HepG2 (cell line): ENCODE results near the gene EHD4. TPM values are rescaled to one million over a fixed set of nuclear protein-coding genes. Genes with fewer than 3 reads are reported as not detected.

Experiments
- ATAC-seq: fragments of 200-7000 bp; cut with Tn5 transposase; 3 replicates; pipeline ENCODE4 v1.9.1; 2020; ENCODE audit warnings: mild to moderate bottlenecking, moderate library complexity
- BruUV-seq: library from RNA; stranded (reverse); fragments of 400-500 nt; replicated peaks from 2 replicates; lab custom pipeline; 2021; lab: Mats Ljungman, UMichigan
- CTCF ChIA-PET: fragments of 300-600 bp; formaldehyde crosslinking; extraction: SDS; loops from one replicate; lab custom pipeline; 2021; ENCODE audit warnings: low total read pairs, inconsistent platforms, low intra/inter-chr PET ratio; lab: Yijun Ruan, JAX
- POLR2A ChIA-PET: fragments of 350-600 bp; sonication (Branson Sonifier 250); formaldehyde crosslinking; loops from one replicate; lab custom pipeline; 2020; ENCODE audit warnings: antibody characterized with exemption, inconsistent platforms; lab: Yijun Ruan, JAX
- DNase-seq: peaks from one replicate; pipeline ENCODE4 v3.0.0-alpha.2; 2015; ENCODE audit warnings: low spot score
- FAIRE-seq: peaks from 3 replicates; lab custom pipeline; 2011; peaks lifted over from hg19 to GRCh38; lab: Jason Lieb, UNC
- H2AFZ ChIP-seq: one replicate; pipeline ENCODE4 v1.6.1; 2011; ENCODE audit warnings: low read length, inconsistent platforms
- H3K27ac ChIP-seq: fragments of 300-600 bp; 3 replicates; pipeline ENCODE4 v1.8.0; 2011; ENCODE audit warnings: mixed run types, mild to moderate bottlenecking, mixed read lengths, low read length, inconsistent platforms; ENCODE audit not compliant: insufficient read depth; ENCODE audit errors: extremely low read length
- H3K27me3 ChIP-seq, 2 experiments: fragments of 200-600 bp in 1 of 2; 2 replicates in 1 of 2; 3 replicates in 1 of 2; pipeline versions ENCODE4 v1.6.0 to v1.8.0; 2011; ENCODE audit warnings: low read length in 2 of 2, mild to moderate bottlenecking in 2 of 2, moderate library complexity in 2 of 2, inconsistent platforms in 1 of 2; ENCODE audit not compliant: insufficient read depth in 2 of 2, control insufficient read depth in 1 of 2
- H3K36me3 ChIP-seq, 2 experiments: fragments of 200-600 bp in 1 of 2; replicated peaks in 1 of 2; 2 replicates in 1 of 2; 3 replicates in 1 of 2; pipeline versions ENCODE4 v1.5.1 to v1.8.0; 2011; ENCODE audit warnings: low read length in 2 of 2, inconsistent platforms in 1 of 2; ENCODE audit not compliant: insufficient read depth in 2 of 2, control insufficient read depth in 1 of 2
- H3K4me1 ChIP-seq: 2 replicates; pipeline ENCODE4 v1.5.1; 2012; ENCODE audit warnings: low read length, inconsistent platforms; ENCODE audit not compliant: insufficient read depth
- H3K4me2 ChIP-seq: 2 replicates; pipeline ENCODE4 v1.6.0; 2011; ENCODE audit warnings: low read depth, low read length, inconsistent platforms
- H3K4me3 ChIP-seq, 3 experiments: fragments of 200-600 bp in 1 of 3; sonication (generic), shearing (Covaris generic) in 1 of 3; replicated peaks in 1 of 3; 2 replicates each; pipeline ENCODE4 v1.5.1; 2011 to 2016; ENCODE audit warnings: low read length in 3 of 3, inconsistent platforms in 2 of 3, low read depth in 2 of 3, mild to moderate bottlenecking in 2 of 3, control low read depth in 1 of 3, mixed read lengths in 1 of 3; ENCODE audit not compliant: insufficient read depth in 1 of 3
- H3K79me2 ChIP-seq: one replicate; pipeline ENCODE4 v1.6.1; 2011; ENCODE audit warnings: low read length, inconsistent platforms; ENCODE audit not compliant: insufficient read depth
- H3K9ac ChIP-seq: 2 replicates; pipeline ENCODE4 v1.6.0; 2011; ENCODE audit warnings: mild to moderate bottlenecking, low read depth, low read length, inconsistent platforms; ENCODE audit not compliant: insufficient read depth
- H3K9me3 ChIP-seq: 2 replicates; pipeline ENCODE4 v1.5.1; 2012; ENCODE audit warnings: mild to moderate bottlenecking, low read length
- H4K20me1 ChIP-seq: 2 replicates; pipeline ENCODE4 v1.6.0; 2011; ENCODE audit warnings: inconsistent platforms, mild to moderate bottlenecking, low read length, moderate library complexity; ENCODE audit not compliant: insufficient read depth
- AGO2 ChIP-seq: fragments of 200-400 bp; formaldehyde crosslinking; optimal IDR thresholded peaks from 2 replicates; pipeline ENCODE3; 2017; ENCODE audit warnings: mild to moderate bottlenecking, low read depth, low read length, moderate library complexity
- KDM5A ChIP-seq: fragments of 200-600 bp; sonication (generic); IDR thresholded peaks from 2 replicates; pipeline ENCODE4 v1.7.0; 2018; ENCODE audit warnings: antibody characterized with exemption, mild to moderate bottlenecking, low read length, borderline replicate concordance
- MIER3 ChIP-seq: IDR thresholded peaks from 2 replicates; pipeline ENCODE4 v1.6.1; 2016; ENCODE audit warnings: missing compliant biosample characterization, borderline replicate concordance
- RXRB ChIP-seq: IDR thresholded peaks from 2 replicates; pipeline ENCODE4 v1.6.1; 2016; ENCODE audit warnings: borderline replicate concordance, missing genetic modification reagents, missing compliant biosample characterization
- SOX5 ChIP-seq: IDR thresholded peaks from 2 replicates; pipeline ENCODE4 v1.6.1; 2016; ENCODE audit warnings: borderline replicate concordance
- TOPORS ChIP-seq: sonication (generic); formaldehyde crosslinking; IDR thresholded peaks from 2 replicates; pipeline ENCODE4 v1.8.0; 2023; ENCODE audit warnings: mild to moderate bottlenecking, missing genetic modification reagents
- XBP1 ChIP-seq: sonication (generic); formaldehyde crosslinking; IDR thresholded peaks from 2 replicates; pipeline ENCODE4 v1.5.0; 2020; ENCODE audit warnings: missing genetic modification reagents
- YEATS4 ChIP-seq: sonication (generic); formaldehyde crosslinking; IDR thresholded peaks from 2 replicates; pipeline ENCODE4 v1.4.0; 2020; ENCODE audit warnings: missing genetic modification reagents, borderline replicate concordance
- ZEB1 ChIP-seq: IDR thresholded peaks from 2 replicates; pipeline ENCODE4 v1.6.1; 2012; ENCODE audit warnings: mild to moderate bottlenecking, low read depth, inconsistent platforms; ENCODE audit not compliant: insufficient replicate concordance
- ZNF354B ChIP-seq: sonication (generic); formaldehyde crosslinking; IDR thresholded peaks from 2 replicates; pipeline ENCODE4 v1.8.0; 2022; ENCODE audit warnings: mild to moderate bottlenecking, missing genetic modification reagents
- ZNF629 ChIP-seq: sonication (generic); formaldehyde crosslinking; conservative IDR thresholded peaks from 2 replicates; pipeline ENCODE4 v1.5.0; 2020; ENCODE audit warnings: missing genetic modification reagents
- WGBS: methylation state at CpG from one replicate; pipeline ENCODE4 v1.1.6; 2017; ENCODE audit warnings: low lambda C conversion rate; 5-methylcytosine and 5-hydroxymethylcytosine counted together
- in situ Hi-C: cut with HindIII; loops from 2 replicates; pipeline ENCODE4 v1.10.0; 2017; ENCODE audit warnings: low pct_unique_long_range_greater_than_20kb; ENCODE audit not compliant: extremely low pct_ligation_motif_present
- intact Hi-C: fragments of 100-400 bp; cut with micrococcal nuclease; formaldehyde crosslinking; loops from one replicate; pipeline ENCODE4 v1.10.0; 2022; ENCODE audit not compliant: unreplicated experiment
- polyA plus RNA-seq, 8 experiments: library from polyadenylated mRNA; depleted of rRNA in 3 of 8; stranded (reverse) in 7 of 8; unstranded in 1 of 8; fragments of >200 nt; fragmentation: Illumina TruSeq in 4 of 8; extraction: Trizol in 4 of 8; gene quantifications; 2 replicates each; pipeline versions ENCODE4 v1.2.1 to v1.2.3, GENCODE V29; 2011 to 2016; ENCODE audit warnings: low read depth in 4 of 8, missing spikeins in 1 of 8, mixed read lengths in 1 of 8; ENCODE audit not compliant: insufficient read depth in 1 of 8
- total RNA-seq, 5 experiments: library from RNA; depleted of rRNA; stranded (reverse); fragments of >200 nt; fragmentation: Illumina TruSeq; extraction: Trizol; gene quantifications; 2 replicates each; pipeline ENCODE4 v1.2.3, GENCODE V29; 2016; ENCODE audit warnings: low read depth in 1 of 5
- TF ChIP-seq, protein P1 (sequence below): sonication (generic); formaldehyde crosslinking; IDR thresholded peaks from 2 replicates; pipeline ENCODE4 v1.4.0; 2020; ENCODE audit warnings: low read depth, mild to moderate bottlenecking, missing genetic modification reagents

EHD4 gene
- total and polyA plus RNA-seq, 2 of the 13 experiments (the other 11 are each of a cell fraction or from before 2014, with no cell fraction given) = 3.1 to 4.8 TPM

DNA sequence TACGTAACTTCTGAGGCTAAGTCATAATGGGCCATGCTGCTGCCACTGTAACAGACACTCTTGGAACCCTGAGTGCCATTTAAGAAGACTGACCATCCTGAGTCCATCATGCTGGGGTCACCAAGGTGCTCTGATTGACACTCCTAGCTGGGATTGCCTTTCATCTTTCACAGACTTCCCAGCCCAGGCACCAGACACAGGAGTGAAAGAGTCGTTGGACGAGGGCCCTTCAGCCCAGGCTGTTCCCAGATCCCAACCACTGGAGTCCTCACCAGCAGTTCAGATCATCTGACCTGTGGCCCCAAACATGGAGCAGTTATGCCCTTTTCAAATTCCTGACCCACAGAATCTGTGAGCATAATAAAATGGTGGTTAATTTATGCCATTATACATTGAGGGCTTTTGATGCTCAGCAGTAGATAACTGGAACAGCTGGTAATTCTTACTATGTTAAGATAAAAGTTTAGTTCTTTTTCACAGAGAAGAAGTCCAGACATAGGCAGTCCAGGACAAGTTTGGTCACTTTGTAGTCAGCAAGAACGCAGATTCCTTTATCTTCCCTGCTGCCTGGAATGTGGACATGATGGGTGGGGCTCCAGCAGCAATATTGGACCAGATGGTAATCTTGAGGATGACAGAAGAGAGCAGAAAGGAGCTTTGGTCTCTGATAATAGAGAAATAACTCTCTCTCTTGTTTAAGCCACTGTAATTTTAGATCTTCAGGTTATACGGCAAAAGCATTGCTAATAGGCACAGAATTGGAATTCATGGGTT is 7.3 kb upstream of the EHD4 start:
- ATAC-seq = no peak
- intact Hi-C loops = no loop called here

DNA sequence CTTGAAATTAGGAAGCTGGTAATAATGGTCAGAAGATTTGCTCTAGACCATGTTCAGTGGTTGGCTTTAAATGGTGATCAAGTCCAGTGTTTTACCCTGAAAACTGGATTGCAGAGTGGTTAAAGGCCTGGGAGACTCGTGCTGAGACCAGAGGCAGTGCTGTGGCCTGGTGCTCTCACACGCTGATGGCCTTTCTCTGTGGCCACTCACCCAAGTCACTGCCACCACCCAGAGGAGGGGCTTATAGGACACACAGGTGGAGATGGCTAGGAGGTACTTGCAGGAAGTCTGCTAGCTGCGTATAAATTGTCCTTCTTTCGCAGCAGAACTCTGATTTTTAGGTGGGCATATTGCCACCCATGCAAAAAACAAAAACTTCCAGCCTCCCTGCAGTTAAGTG is 6.2 kb upstream of the EHD4 start:
- Histone ChIP-seq H3K4me2 (no peak overlapping the region), H3K4me3 (no peak overlapping the region), H2AFZ (no peak overlapping the region), H3K27ac (no peak overlapping the region), H3K79me2 (no peaks in the 10 kb centered on the region), H3K27me3 (peaks cover 0 to 25% of the 10 kb centered on the region in 2 experiments; a peak in 4 of 5 replicates), H3K9me3 (no peaks in the 10 kb centered on the region), H3K4me1 (peaks cover 14% of the 10 kb centered on the region), H3K9ac (no peak overlapping the region), H3K36me3 (no peaks in the 10 kb centered on the region), H4K20me1 (no peaks in the 10 kb centered on the region)
- no peak for DNase-seq
- ATAC-seq = peak; percentile 50; the same call in 2 of the 3 replicates
- WGBS = 48% methylated on average over 4 of the region's 4 CpGs
- intact Hi-C loops (no loop called here), in situ Hi-C loops (no loop called here)
- no peak for TF ChIP-seq KDM5A
- TF ChIP-seq ZNF629 (CRISPR knock-in tag) = no peak
- no peak for TF ChIP-seq RXRB (CRISPR knock-in tag)
- TF ChIP-seq ZEB1 = no peak
- TF ChIP-seq ZNF354B = no peak
- no peak for TF ChIP-seq XBP1 (CRISPR knock-in tag)
- TF ChIP-seq TOPORS (CRISPR knock-in tag) = no peak
- no peak for TF ChIP-seq AGO2
- TF ChIP-seq MIER3 (CRISPR knock-in tag) = no peak
- TF ChIP-seq SOX5 = no peak
- FAIRE-seq = no peak
- ChIA-PET CTCF (no interaction called here), POLR2A (no interaction called here)
- no TSS peak for BruUV-seq

More for the DNA sequence above, 7.3 kb upstream of the EHD4 start:
- WGBS = 51% methylated on average over 3 of the region's 5 CpGs
- no peak for FAIRE-seq
- no peak overlapping the region for H3K4me3 ChIP-seq
- CTCF ChIA-PET = no interaction called here
- POLR2A ChIA-PET = no interaction called here
- H3K9me3 ChIP-seq = no peaks in the 10 kb centered on the region
- no peak overlapping the region for H3K9ac ChIP-seq
- peaks cover 9% of the 10 kb centered on the region for H3K4me1 ChIP-seq
- TF ChIP-seq, protein P1, sequence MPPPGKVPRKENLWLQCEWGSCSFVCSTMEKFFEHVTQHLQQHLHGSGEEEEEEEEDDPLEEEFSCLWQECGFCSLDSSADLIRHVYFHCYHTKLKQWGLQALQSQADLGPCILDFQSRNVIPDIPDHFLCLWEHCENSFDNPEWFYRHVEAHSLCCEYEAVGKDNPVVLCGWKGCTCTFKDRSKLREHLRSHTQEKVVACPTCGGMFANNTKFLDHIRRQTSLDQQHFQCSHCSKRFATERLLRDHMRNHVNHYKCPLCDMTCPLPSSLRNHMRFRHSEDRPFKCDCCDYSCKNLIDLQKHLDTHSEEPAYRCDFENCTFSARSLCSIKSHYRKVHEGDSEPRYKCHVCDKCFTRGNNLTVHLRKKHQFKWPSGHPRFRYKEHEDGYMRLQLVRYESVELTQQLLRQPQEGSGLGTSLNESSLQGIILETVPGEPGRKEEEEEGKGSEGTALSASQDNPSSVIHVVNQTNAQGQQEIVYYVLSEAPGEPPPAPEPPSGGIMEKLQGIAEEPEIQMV (CRISPR knock-in tag) = no peak
- no peak for TF ChIP-seq YEATS4 (CRISPR knock-in tag)
- no peaks in the 10 kb centered on the region for H3K79me2 ChIP-seq
- no peak overlapping the region for H2AFZ ChIP-seq
- in situ Hi-C loops = no loop called here
- no peaks in the 10 kb centered on the region for H3K36me3 ChIP-seq
- no peak for DNase-seq
- H4K20me1 ChIP-seq = no peaks in the 10 kb centered on the region
- no peak overlapping the region for H3K4me2 ChIP-seq
- H3K27ac ChIP-seq = no peak overlapping the region
- H3K27me3 ChIP-seq = peaks cover 0 to 32% of the 10 kb centered on the region in 2 experiments; a peak in 4 of 5 replicates
- BruUV-seq = no TSS peak
